ENCODE data around the gene KLRF1. TPM values are rescaled to one million over a fixed set of nuclear protein-coding genes. Genes with fewer than 3 reads are reported as not detected.

The KLRF1 gene, protein sequence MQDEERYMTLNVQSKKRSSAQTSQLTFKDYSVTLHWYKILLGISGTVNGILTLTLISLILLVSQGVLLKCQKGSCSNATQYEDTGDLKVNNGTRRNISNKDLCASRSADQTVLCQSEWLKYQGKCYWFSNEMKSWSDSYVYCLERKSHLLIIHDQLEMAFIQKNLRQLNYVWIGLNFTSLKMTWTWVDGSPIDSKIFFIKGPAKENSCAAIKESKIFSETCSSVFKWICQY
- 0.70 TPM for total RNA-seq

DNA sequence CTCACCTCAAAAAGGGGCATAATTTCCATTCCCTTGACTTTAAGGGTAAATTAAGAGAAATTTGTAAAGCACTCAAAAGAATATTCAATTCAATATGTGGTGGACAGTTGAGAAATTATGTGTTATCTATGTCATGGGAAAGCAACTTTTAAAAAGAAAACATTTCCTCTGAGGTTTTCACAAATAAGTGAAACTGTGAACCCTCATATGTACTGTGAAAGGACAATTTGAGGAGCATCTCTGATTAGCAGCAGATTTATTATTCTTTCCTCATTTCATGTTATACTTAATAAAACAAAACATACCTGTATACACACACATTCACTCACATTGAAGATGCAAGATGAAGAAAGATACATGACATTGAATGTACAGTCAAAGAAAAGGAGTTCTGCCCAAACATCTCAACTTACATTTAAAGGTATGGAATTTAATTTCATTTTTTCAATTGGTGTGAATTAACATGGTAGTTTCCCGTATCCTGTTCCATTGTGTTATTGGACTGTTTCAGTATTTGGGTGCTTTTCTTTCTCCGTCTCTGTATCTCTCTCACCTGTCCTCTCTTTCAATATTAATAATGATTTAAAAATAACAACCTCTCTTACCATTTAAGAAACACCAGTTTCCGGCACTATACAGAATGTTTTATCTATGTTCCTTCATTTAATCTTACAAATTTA is at the start of gene KLRF1:
TSS of gene KLRF1 (plus strand) at position 273 of the 680 bp plus-strand sequence. CDS start at position 337, 64 bp downstream.

DNA sequence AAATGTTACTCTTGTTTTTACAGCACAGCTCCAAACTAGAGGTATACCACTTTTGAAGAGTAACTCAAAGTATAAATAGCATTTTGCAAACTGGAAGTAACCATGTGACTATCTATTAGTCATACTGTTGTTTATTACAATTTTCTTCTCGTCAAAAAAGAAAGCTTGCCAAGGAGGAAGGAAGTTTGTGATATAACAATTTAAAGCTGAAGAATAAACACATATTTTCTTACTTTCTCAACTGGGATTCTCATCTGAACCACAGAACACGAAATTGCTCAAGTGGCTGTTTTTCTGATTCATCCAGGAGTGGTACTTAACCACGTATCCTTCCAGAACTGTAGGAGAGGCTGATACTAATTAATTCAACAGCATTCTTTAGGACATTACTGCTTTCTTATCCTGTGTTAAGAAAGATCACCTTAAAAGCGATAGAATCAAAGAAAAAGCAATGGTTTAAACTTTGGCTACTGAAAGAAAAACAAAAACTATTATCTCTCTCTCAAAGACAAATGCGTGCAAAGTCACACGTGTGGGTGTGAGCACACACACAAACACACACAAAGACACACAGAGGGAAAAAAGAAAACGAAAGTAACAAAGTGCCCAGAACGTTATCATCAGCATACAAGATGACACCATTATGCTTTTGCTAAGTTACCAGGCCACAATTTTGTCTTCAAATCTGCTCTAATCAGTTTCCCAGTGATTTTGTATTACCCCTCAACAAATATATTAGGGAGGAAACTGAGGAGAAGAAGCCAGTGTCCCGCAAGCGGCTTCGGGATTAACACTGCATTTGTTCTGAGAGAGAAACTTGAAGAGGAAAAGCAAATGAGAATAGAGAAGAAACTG is 42.3 kb downstream of the KLRF1 start, which contains the start of gene CLEC2B:
TSS of gene CLEC2B (minus strand) at position 48 of the 855 bp plus-strand sequence.

DNA sequence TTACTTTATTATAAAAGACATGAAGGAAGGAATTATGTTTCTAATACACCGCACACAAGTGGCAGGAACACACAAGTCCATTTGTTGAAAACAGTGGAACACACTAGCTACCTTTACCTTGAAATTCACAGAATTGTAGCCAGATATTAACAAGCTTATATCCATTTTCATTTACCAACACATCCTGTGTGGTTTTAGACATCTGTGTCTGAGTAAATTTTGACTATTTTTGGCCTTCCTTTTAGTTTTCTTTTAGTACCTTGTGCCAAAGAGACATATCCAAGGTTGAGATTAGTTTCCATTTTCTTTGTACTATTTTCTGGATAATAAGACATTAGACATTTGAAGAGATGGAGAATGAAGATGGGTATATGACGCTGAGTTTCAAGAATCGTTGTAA is 54.0 kb downstream of the KLRF1 start, which contains the start of gene KLRF2:
TSS of gene KLRF2 (plus strand) at position 244 of the 400 bp plus-strand sequence. CDS start at position 351, 107 bp downstream.

Other genes with a start within 250 kb of the KLRF1 start
- gene KLRB1, start 219.6 kb upstream of the KLRF1 start, total RNA-seq, result 1.8 TPM
- 11.7 TPM for gene CLEC2D, start 157.8 kb upstream of the KLRF1 start, total RNA-seq
- 0.35 TPM for gene CLECL1, start 94.4 kb upstream of the KLRF1 start, total RNA-seq
- gene CD69, start 66.6 kb upstream of the KLRF1 start, total RNA-seq, result 14.5 TPM
- gene CLEC2B, start 41.9 kb downstream of the KLRF1 start, total RNA-seq, result 15.9 TPM
- gene KLRF2, start 54.0 kb downstream of the KLRF1 start, total RNA-seq, result not detected
- gene CLEC2A, start 104.9 kb downstream of the KLRF1 start, total RNA-seq, result not detected
- 5.2 TPM for gene CLEC12A, start 143.9 kb downstream of the KLRF1 start, total RNA-seq
- gene CLEC1B, start 171.6 kb downstream of the KLRF1 start, total RNA-seq, result 1.1 TPM
- 0.88 TPM for gene CLEC12B, start 183.1 kb downstream of the KLRF1 start, total RNA-seq
- 0.93 TPM for gene CLEC9A, start 203.2 kb downstream of the KLRF1 start, total RNA-seq

Measured in metanephros (tissue), 1 donor.